Loucy (cell line): ENCODE measurements around the gene BTBD9.

ENCODE experiments used
- H2AFZ ChIP-seq: fragments of 200-600 bp; sonication (generic); 2 replicates; pipeline ENCODE4 v1.6.0; 2016; ENCODE audit warnings: antibody characterized with exemption, mild to moderate bottlenecking, low read length, moderate library complexity
- H3F3A ChIP-seq: fragments of 200-600 bp; 2 replicates; pipeline ENCODE4 v1.6.0; 2016; ENCODE audit warnings: antibody characterized with exemption, low read depth, mild to moderate bottlenecking
- H3K27me3 ChIP-seq: fragments of 200-600 bp; sonication (generic); 2 replicates; pipeline ENCODE4 v1.6.1; 2014; ENCODE audit warnings: low read length, mild to moderate bottlenecking; ENCODE audit not compliant: insufficient read depth, poor library complexity, severe bottlenecking
- H3K36me3 ChIP-seq: fragments of 200-600 bp; sonication (generic); 2 replicates; pipeline ENCODE4 v1.6.1; 2016; ENCODE audit warnings: low read length; ENCODE audit not compliant: insufficient read depth
- H3K4me1 ChIP-seq: fragments of 200-600 bp; sonication (generic); 2 replicates; pipeline ENCODE4 v1.5.1; 2014; ENCODE audit warnings: low read length, mild to moderate bottlenecking; ENCODE audit not compliant: insufficient read depth, poor library complexity, severe bottlenecking
- H3K4me2 ChIP-seq: fragments of 200-600 bp; sonication (generic); 2 replicates; pipeline ENCODE4 v1.6.0; 2014; ENCODE audit warnings: antibody characterized with exemption, low read length, low read depth, mild to moderate bottlenecking; ENCODE audit not compliant: poor library complexity, severe bottlenecking
- H3K4me3 ChIP-seq: fragments of 200-600 bp; sonication (generic); 2 replicates; pipeline ENCODE4 v1.5.1; 2014; ENCODE audit warnings: low read length, mild to moderate bottlenecking, mixed read lengths; ENCODE audit not compliant: poor library complexity, severe bottlenecking
- H3K79me2 ChIP-seq: fragments of 200-600 bp; sonication (generic); 2 replicates; pipeline ENCODE4 v1.6.1; 2014; ENCODE audit warnings: low read length; ENCODE audit not compliant: insufficient read depth
- H3K9ac ChIP-seq: fragments of 200-600 bp; sonication (generic); 2 replicates; pipeline ENCODE4 v1.6.0; 2014; ENCODE audit warnings: mild to moderate bottlenecking, low read depth, low read length, moderate library complexity; ENCODE audit not compliant: poor library complexity, severe bottlenecking
- H3K9me2 ChIP-seq: fragments of 200-600 bp; sonication (generic); replicated peaks from 2 replicates; pipeline ENCODE4 v1.6.1; 2016; ENCODE audit warnings: low read depth, low read length, mixed read lengths
- H3K9me3 ChIP-seq: fragments of 200-600 bp; sonication (generic); 2 replicates; pipeline ENCODE4 v1.6.1; 2014; ENCODE audit warnings: mild to moderate bottlenecking, antibody characterized with exemption, low read length, low read depth; ENCODE audit not compliant: insufficient read depth
- H4K20me1 ChIP-seq: fragments of 200-600 bp; sonication (generic); 2 replicates; pipeline ENCODE4 v1.6.0; 2014; ENCODE audit warnings: antibody characterized with exemption, low read length, mild to moderate bottlenecking; ENCODE audit not compliant: insufficient read depth, poor library complexity, severe bottlenecking
- EZH2phosphoT487 ChIP-seq: fragments of 200-600 bp; IDR thresholded peaks from 2 replicates; pipeline ENCODE4 v1.6.1; 2018; ENCODE audit warnings: antibody characterized with exemption, mild to moderate bottlenecking, moderate library complexity, borderline replicate concordance
- TF ChIP-seq, protein P1 (sequence below): fragments of 200-600 bp; sonication (generic); conservative IDR thresholded peaks from 2 replicates; pipeline ENCODE4 v1.5.1; 2014; ENCODE audit warnings: mild to moderate bottlenecking, antibody characterized with exemption, low read length

Gene BTBD9

GRCh38 chr6:38259736-38260135 lies 380.0 kb downstream of the BTBD9 start:
- no peaks in the 10 kb centered on the region for H3K27me3 ChIP-seq
- no peaks in the 10 kb centered on the region for H3K9me3 ChIP-seq
- no peaks in the 10 kb centered on the region for H3K9me2 ChIP-seq
- H3K79me2 ChIP-seq: no peaks in the 10 kb centered on the region
- H3K36me3 ChIP-seq: peaks cover 5% of the 10 kb centered on the region
- H3K4me3 ChIP-seq: no peak overlapping the region
- TF ChIP-seq, protein P1, sequence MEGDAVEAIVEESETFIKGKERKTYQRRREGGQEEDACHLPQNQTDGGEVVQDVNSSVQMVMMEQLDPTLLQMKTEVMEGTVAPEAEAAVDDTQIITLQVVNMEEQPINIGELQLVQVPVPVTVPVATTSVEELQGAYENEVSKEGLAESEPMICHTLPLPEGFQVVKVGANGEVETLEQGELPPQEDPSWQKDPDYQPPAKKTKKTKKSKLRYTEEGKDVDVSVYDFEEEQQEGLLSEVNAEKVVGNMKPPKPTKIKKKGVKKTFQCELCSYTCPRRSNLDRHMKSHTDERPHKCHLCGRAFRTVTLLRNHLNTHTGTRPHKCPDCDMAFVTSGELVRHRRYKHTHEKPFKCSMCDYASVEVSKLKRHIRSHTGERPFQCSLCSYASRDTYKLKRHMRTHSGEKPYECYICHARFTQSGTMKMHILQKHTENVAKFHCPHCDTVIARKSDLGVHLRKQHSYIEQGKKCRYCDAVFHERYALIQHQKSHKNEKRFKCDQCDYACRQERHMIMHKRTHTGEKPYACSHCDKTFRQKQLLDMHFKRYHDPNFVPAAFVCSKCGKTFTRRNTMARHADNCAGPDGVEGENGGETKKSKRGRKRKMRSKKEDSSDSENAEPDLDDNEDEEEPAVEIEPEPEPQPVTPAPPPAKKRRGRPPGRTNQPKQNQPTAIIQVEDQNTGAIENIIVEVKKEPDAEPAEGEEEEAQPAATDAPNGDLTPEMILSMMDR: no peak
- TF ChIP-seq EZH2phosphoT487: no peak
- no peaks in the 10 kb centered on the region for H3F3A ChIP-seq
- H3K4me1 ChIP-seq: peaks cover 29% of the 10 kb centered on the region
- H2AFZ ChIP-seq: no peak overlapping the region
- no peaks in the 10 kb centered on the region for H4K20me1 ChIP-seq
- H3K4me2 ChIP-seq: no peak overlapping the region
- no peak overlapping the region for H3K9ac ChIP-seq

DNA sequence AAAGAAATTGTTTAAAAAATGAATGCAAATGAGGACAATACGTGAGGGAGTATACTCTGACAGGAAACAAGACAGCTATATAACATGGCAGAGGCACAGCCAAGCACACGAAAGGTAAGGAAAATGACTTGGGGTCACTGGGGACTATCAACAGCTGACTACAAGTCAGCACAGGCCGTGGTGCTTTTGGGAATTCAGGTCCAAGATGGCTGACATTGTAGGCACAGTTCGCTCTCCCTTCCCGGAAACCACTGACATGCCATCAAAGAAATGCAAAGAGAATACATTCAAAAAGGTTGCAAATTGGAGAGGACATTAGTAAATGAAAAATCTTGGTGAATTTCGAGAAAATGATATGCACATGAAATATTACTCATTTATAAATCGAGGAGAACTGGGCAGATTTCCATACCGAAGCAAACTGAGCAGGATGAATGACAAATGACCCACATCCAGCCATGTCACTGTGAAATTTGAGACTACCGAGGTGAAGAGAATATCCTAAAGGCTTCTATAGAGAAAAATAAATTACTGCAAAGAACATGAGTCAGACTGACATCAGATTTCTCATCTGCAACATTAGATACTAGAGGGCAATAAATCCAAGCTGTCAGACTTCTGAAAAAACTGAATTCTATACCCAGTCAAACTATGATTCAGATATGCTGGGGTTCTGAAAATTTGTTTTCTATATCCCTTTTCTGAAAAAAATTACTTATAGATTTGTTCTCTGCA lies 391.1 kb downstream of the BTBD9 start:
- Histone ChIP-seq H3K9me2 (no peaks in the 10 kb centered on the region), H3K9me3 (no peaks in the 10 kb centered on the region), H3F3A (no peaks in the 10 kb centered on the region), H3K4me3 (no peak overlapping the region), H2AFZ (no peak overlapping the region), H3K27me3 (no peaks in the 10 kb centered on the region), H3K4me1 (no peaks in the 10 kb centered on the region), H3K79me2 (no peaks in the 10 kb centered on the region), H3K4me2 (no peak overlapping the region), H4K20me1 (no peaks in the 10 kb centered on the region), H3K9ac (no peak overlapping the region), H3K36me3 (no peaks in the 10 kb centered on the region)
- no peak for TF ChIP-seq EZH2phosphoT487
- TF ChIP-seq, protein P1: no peak

DNA sequence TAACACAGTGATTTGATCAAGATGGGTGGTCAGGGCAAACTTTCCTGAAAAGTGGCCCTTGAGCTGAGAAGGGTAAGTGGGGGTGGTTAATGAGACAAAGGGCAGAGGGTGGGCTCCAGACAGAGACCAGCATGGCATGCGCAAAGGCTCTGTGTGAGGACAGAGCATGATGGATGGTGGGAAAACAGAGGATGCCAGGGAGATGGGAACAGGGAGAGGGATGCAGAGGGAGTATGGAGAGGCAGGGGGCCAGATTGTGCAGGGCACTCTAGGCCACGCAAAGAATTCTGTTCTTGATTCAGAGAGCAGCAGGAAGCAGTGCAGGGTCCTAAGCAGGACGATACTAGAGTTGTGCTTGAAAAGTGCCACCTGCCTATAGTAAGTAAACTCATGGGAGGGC lies 394.4 kb downstream of the BTBD9 start:
- no peaks in the 10 kb centered on the region for H3F3A ChIP-seq
- TF ChIP-seq, protein P1: no peak
- no peak for TF ChIP-seq EZH2phosphoT487
- no peak overlapping the region for H2AFZ ChIP-seq
- H3K4me2 ChIP-seq: no peak overlapping the region
- H3K9ac ChIP-seq: no peak overlapping the region
- H3K9me2 ChIP-seq: no peaks in the 10 kb centered on the region
- no peaks in the 10 kb centered on the region for H3K4me1 ChIP-seq
- H4K20me1 ChIP-seq: no peaks in the 10 kb centered on the region
- no peaks in the 10 kb centered on the region for H3K27me3 ChIP-seq
- no peaks in the 10 kb centered on the region for H3K36me3 ChIP-seq
- no peak overlapping the region for H3K4me3 ChIP-seq
- no peaks in the 10 kb centered on the region for H3K79me2 ChIP-seq
- no peaks in the 10 kb centered on the region for H3K9me3 ChIP-seq
